K562 (cell line): ENCODE measurements around the gene CISD3. TPM values are rescaled to one million over a fixed set of nuclear protein-coding genes. Genes with fewer than 3 reads are reported as not detected.

Source experiments
- ATAC-seq: fragments of 200-7000 bp; cut with Tn5 transposase; 3 replicates; pipeline ENCODE4 v1.9.1; 2020; ENCODE audit warnings: moderate library complexity
- BruUV-seq: library from RNA; stranded (reverse); fragments of 400-500 nt; replicated peaks from 2 replicates; lab custom pipeline; 2021; lab: Mats Ljungman, UMichigan
- CTCF ChIA-PET: fragments of 300-600 bp; formaldehyde crosslinking; extraction: SDS; loops from one replicate; lab custom pipeline; 2021; ENCODE audit warnings: low intra/inter-chr PET ratio; lab: Yijun Ruan, JAX
- POLR2A ChIA-PET: fragments of 300-600, 350-650 bp; sonication (Branson Sonifier 250); formaldehyde crosslinking; extraction: SDS; loops from one replicate; lab custom pipeline; 2021; ENCODE audit warnings: antibody characterized with exemption, inconsistent platforms; lab: Yijun Ruan, JAX
- DNase-seq, 4 experiments: peaks; one replicate each; pipeline versions ENCODE4 v3.0.0 to v3.0.0-alpha.2; 2011 to 2018; ENCODE audit warnings: low spot score in 3 of 4, mixed read lengths in 3 of 4; ENCODE audit errors: extremely low read depth in 1 of 4
- FAIRE-seq: peaks from 2 replicates; lab custom pipeline; 2011; peaks lifted over from hg19 to GRCh38; lab: Jason Lieb, UNC
- H2AFZ ChIP-seq: 2 replicates; pipeline ENCODE4 v1.6.0; 2011; ENCODE audit warnings: low read depth, low read length, control low read depth, inconsistent platforms
- H3K27ac ChIP-seq: fragments of 200-600 bp; 3 replicates; pipeline ENCODE4 v1.8.0; 2011; ENCODE audit warnings: low read depth, mild to moderate bottlenecking, control low read depth, inconsistent platforms, low read length, moderate library complexity, mixed read lengths; ENCODE audit errors: extremely low read depth
- H3K27me3 ChIP-seq, 2 experiments: fragments of 300-600 bp in 1 of 2; 2 replicates in 1 of 2; 3 replicates in 1 of 2; pipeline versions ENCODE4 v1.6.0 to v1.8.0; 2011; ENCODE audit warnings: inconsistent platforms in 2 of 2, low read length in 2 of 2, mild to moderate bottlenecking in 1 of 2, mixed read lengths in 1 of 2, moderate library complexity in 1 of 2; ENCODE audit not compliant: control insufficient read depth in 2 of 2, insufficient read depth in 2 of 2
- H3K36me3 ChIP-seq: fragments of 300-600 bp; 3 replicates; pipeline ENCODE4 v1.8.0; 2011; ENCODE audit warnings: mild to moderate bottlenecking, low read length, inconsistent platforms; ENCODE audit not compliant: control insufficient read depth, insufficient read depth
- H3K4me1 ChIP-seq, 2 experiments: fragments of 200-600 bp in 1 of 2; replicated peaks in 1 of 2; 2 replicates in 1 of 2; 3 replicates in 1 of 2; pipeline versions ENCODE4 v1.5.1 to v1.8.0; 2011; ENCODE audit warnings: inconsistent platforms in 2 of 2, low read length in 2 of 2, mild to moderate bottlenecking in 1 of 2, mixed read lengths in 1 of 2, moderate library complexity in 1 of 2; ENCODE audit not compliant: control insufficient read depth in 2 of 2, insufficient read depth in 2 of 2
- H3K4me2 ChIP-seq: 2 replicates; pipeline ENCODE4 v1.6.1; 2011; ENCODE audit warnings: low read length, control low read depth, inconsistent platforms, mixed read lengths; ENCODE audit not compliant: insufficient read depth
- H3K4me3 ChIP-seq: fragments of 200-600 bp; sonication (generic), shearing (Covaris generic); 2 replicates; pipeline ENCODE4 v1.5.1; 2016; ENCODE audit warnings: control low read depth, inconsistent platforms
- H3K79me2 ChIP-seq: fragments of 200-600 bp; 3 replicates; pipeline ENCODE4 v1.8.0; 2011; ENCODE audit warnings: low read length, inconsistent platforms; ENCODE audit not compliant: control insufficient read depth, insufficient read depth
- H3K9ac ChIP-seq, 2 experiments: 2 replicates each; pipeline versions ENCODE4 v1.6.0 to v1.6.1; 2011; ENCODE audit warnings: low read depth in 2 of 2, low read length in 2 of 2, control low read depth in 1 of 2, inconsistent platforms in 1 of 2, mild to moderate bottlenecking in 1 of 2, mixed read lengths in 1 of 2; ENCODE audit not compliant: insufficient read depth in 1 of 2
- H3K9me1 ChIP-seq: one replicate; pipeline ENCODE4 v1.6.0; 2011; ENCODE audit warnings: inconsistent platforms, mild to moderate bottlenecking, low read length, moderate library complexity; ENCODE audit not compliant: control insufficient read depth, insufficient read depth
- H3K9me3 ChIP-seq: replicated peaks from 2 replicates; pipeline ENCODE4 v1.5.1; 2011; ENCODE audit warnings: low read depth, low read length, inconsistent platforms; ENCODE audit not compliant: control insufficient read depth, insufficient read depth
- H4K20me1 ChIP-seq: replicated peaks from 2 replicates; pipeline ENCODE4 v1.6.1; 2011; ENCODE audit warnings: low read length, inconsistent platforms, mixed read lengths; ENCODE audit not compliant: control insufficient read depth, insufficient read depth
- AFF1 ChIP-seq, 2 experiments: fragments of 450-650 bp; IDR thresholded peaks; 2 replicates each; pipeline ENCODE4 v1.6.1; 2018; ENCODE audit warnings: mild to moderate bottlenecking in 2 of 2, low read depth in 1 of 2; ENCODE audit not compliant: partially characterized antibody in 2 of 2
- BMI1 ChIP-seq: fragments of 150-350 bp; IDR thresholded peaks from 2 replicates; pipeline ENCODE4 v1.6.1; 2014; ENCODE audit warnings: low read length
- CHD4 ChIP-seq: fragments of 200-600 bp; sonication (generic); IDR thresholded peaks from 3 replicates; pipeline ENCODE4 v1.6.1; 2012; ENCODE audit warnings: low read depth, mild to moderate bottlenecking, mixed read lengths, low read length, inconsistent platforms; ENCODE audit not compliant: insufficient read depth, insufficient replicate concordance, poor library complexity, severe bottlenecking
- HDAC2 ChIP-seq: fragments of 450-650 bp; IDR thresholded peaks from 2 replicates; pipeline ENCODE4 v1.6.1; 2016; ENCODE audit warnings: mild to moderate bottlenecking
- HSF4 ChIP-seq: fragments of 250-450 bp; sonication (Bioruptor Pico); IDR thresholded peaks from 2 replicates; pipeline ENCODE4 v2.1.2; 2022; ENCODE audit warnings: mild to moderate bottlenecking, moderate library complexity, borderline replicate concordance
- IRF2 ChIP-seq: sonication (generic); formaldehyde crosslinking; IDR thresholded peaks from 2 replicates; pipeline ENCODE4 v1.8.1; 2022; ENCODE audit warnings: mild to moderate bottlenecking, missing genetic modification reagents
- MLLT1 ChIP-seq, 2 experiments: fragments of 450-650 bp; IDR thresholded peaks; 2 replicates each; pipeline ENCODE4 v1.6.1; 2016
- MXI1 ChIP-seq: IDR thresholded peaks from 2 replicates; pipeline ENCODE4 v1.6.1; 2011; ENCODE audit warnings: low read depth, mild to moderate bottlenecking, improper control_type of control experiment, low read length
- PCBP1 ChIP-seq: fragments of 200-400 bp; formaldehyde crosslinking; IDR thresholded peaks from 2 replicates; pipeline ENCODE4 v1.6.1; 2018; ENCODE audit warnings: mild to moderate bottlenecking, low read depth, low read length; ENCODE audit not compliant: poor library complexity, severe bottlenecking
- RBFOX2 ChIP-seq: fragments of 200-400 bp; formaldehyde crosslinking; IDR thresholded peaks from 2 replicates; pipeline ENCODE4 v1.6.1; 2017; ENCODE audit warnings: low read depth, mild to moderate bottlenecking, low read length, moderate library complexity
- THRAP3 ChIP-seq: fragments of 450-650 bp; IDR thresholded peaks from 2 replicates; pipeline ENCODE4 v1.6.1; 2016; ENCODE audit warnings: mild to moderate bottlenecking, inconsistent platforms, borderline replicate concordance
- ZNF140 ChIP-seq: fragments of 250-450 bp; sonication (Bioruptor Pico); IDR thresholded peaks from 2 replicates; pipeline ENCODE4 v1.8.0; 2021; ENCODE audit warnings: moderate library complexity, mild to moderate bottlenecking, inconsistent platforms
- WGBS: fragments of 100-300 bp; shearing (Covaris generic); methylation state at CpG from one replicate; pipeline ENCODE4 v1.1.6; 2016; ENCODE audit warnings: low coverage, mixed read lengths; ENCODE audit not compliant: insufficient coverage; ENCODE audit errors: missing lambda C conversion rate; 5-methylcytosine and 5-hydroxymethylcytosine counted together
- in situ Hi-C: fragments of 300-500 bp; cut with MboI; formaldehyde crosslinking; loops from 4 replicates; pipeline ENCODE4 v1.15.0; 2018; ENCODE audit warnings: inconsistent platforms, mixed read lengths
- intact Hi-C: fragments of 100-400 bp; cut with micrococcal nuclease; formaldehyde crosslinking; loops from 2 replicates; pipeline ENCODE4 v1.14.2; 2022
- polyA plus RNA-seq, 8 experiments: library from polyadenylated mRNA; depleted of rRNA in 4 of 8; stranded (reverse) in 5 of 8; unstranded in 3 of 8; fragments of >200 nt; fragmentation: Nextera tagmentation in 2 of 8; fragmentation: Illumina TruSeq in 1 of 8; extraction: Ambion mirVana in 2 of 8; extraction: Trizol in 1 of 8; gene quantifications; 2 replicates each; pipeline versions ENCODE4 v1.2.1 to v1.2.3, GENCODE V29; 2011 to 2014; ENCODE audit warnings: inconsistent platforms in 1 of 8, missing spikeins in 1 of 8
- total RNA-seq, 7 experiments: library from RNA; depleted of rRNA in 6 of 7; stranded (reverse); fragments of >200 nt in 6 of 7; fragmentation: Illumina TruSeq in 2 of 7; extraction: Trizol in 2 of 7; gene quantifications; 2 replicates each; pipeline versions ENCODE4 v1.2.1 to v1.2.3, GENCODE V29; 2011 to 2021; ENCODE audit warnings: low replicate concordance in 1 of 7
- TF ChIP-seq, protein P1 (sequence below): fragments of 450-650 bp; IDR thresholded peaks from 2 replicates; pipeline ENCODE4 v1.6.1; 2016; ENCODE audit warnings: low read depth, mild to moderate bottlenecking, moderate library complexity

Gene CISD3
- total and polyA plus RNA-seq, 9 of the 15 experiments (the other 6 are each of a cell fraction or from before 2014, with no cell fraction given): 5.0 to 60.7 (median 15.7) TPM

- Histone ChIP-seq H4K20me1 (no peaks in the 10 kb centered on the region), H3K4me3 (peak overlapping the region; percentile 86), H3K9me3 (no peaks in the 10 kb centered on the region), H3K4me1 (peaks cover 27 to 69% of the 10 kb centered on the region in 2 experiments), H3K9ac (peak overlapping the region; percentile 95 to 99), H3K4me2 (peak overlapping the region; percentile 83), H3K27me3 (no peaks in the 10 kb centered on the region), H2AFZ (peak overlapping the region; percentile 13), H3K9me1 (no peaks in the 10 kb centered on the region), H3K79me2 (peaks cover 53% of the 10 kb centered on the region), H3K27ac (peak overlapping the region; percentile 96), H3K36me3 (peaks cover 12% of the 10 kb centered on the region; the same call in 2 of the 3 replicates)
- ChIA-PET POLR2A (interaction anchor here (0.5 to 0.7 kb wide), 2 partner anchors 7 to 14 kb away, joined by 3 to 4 read pairs; no protein-coding TSS in a partner anchor), CTCF (no interaction called here)
- BruUV-seq: TSS peak; percentile 68
- intact Hi-C loops: loop anchor here (1.0 to 5.0 kb wide), 2 partner anchors 26 to 49 kb away; partner anchors contain the start of gene PSMB3
- 2% methylated on average over 55 of the region's 55 CpGs for WGBS
- in situ Hi-C loops: no loop called here
- peak; percentile 36 for ATAC-seq
- peak in 2 of 4 experiments; percentile 30 to 59 for DNase-seq
- FAIRE-seq: no peak
- no peak; the same call in 1 of the 2 replicates for TF ChIP-seq RBFOX2
- TF ChIP-seq HDAC2: 0 out of 2 replicates have a peak, but pooled peaks have one; percentile 20
- TF ChIP-seq IRF2 (CRISPR knock-in tag): no peak
- TF ChIP-seq CHD4: peak; percentile 49
- no peak for TF ChIP-seq MXI1
- TF ChIP-seq AFF1 (IDR thresholded peaks at IDR 0.05; ENCODE audit: low read depth in 1 of 2, partially characterized antibody in 2 of 2): no peak
- no peak for TF ChIP-seq PCBP1
- TF ChIP-seq BMI1: no peak
- no peak for TF ChIP-seq HSF4
- no peak for TF ChIP-seq ZNF140 (CRISPR knock-in tag)
- no peak for TF ChIP-seq THRAP3
- TF ChIP-seq MLLT1 (IDR thresholded peaks at IDR 0.05): no peak
- TF ChIP-seq, protein P1, sequence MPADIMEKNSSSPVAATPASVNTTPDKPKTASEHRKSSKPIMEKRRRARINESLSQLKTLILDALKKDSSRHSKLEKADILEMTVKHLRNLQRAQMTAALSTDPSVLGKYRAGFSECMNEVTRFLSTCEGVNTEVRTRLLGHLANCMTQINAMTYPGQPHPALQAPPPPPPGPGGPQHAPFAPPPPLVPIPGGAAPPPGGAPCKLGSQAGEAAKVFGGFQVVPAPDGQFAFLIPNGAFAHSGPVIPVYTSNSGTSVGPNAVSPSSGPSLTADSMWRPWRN: no peak
Observed at GRCh38 chr17:38702916-38703741, 27.0 kb upstream of the CISD3 start.
